ENCODE results near the gene NUDT3.
"Not testable (repeated sequence)": the region's sequence is repeated elsewhere in the genome, so short reads cannot be mapped to it uniquely, and the experiment has no call there.

The NUDT3 gene

DNA sequence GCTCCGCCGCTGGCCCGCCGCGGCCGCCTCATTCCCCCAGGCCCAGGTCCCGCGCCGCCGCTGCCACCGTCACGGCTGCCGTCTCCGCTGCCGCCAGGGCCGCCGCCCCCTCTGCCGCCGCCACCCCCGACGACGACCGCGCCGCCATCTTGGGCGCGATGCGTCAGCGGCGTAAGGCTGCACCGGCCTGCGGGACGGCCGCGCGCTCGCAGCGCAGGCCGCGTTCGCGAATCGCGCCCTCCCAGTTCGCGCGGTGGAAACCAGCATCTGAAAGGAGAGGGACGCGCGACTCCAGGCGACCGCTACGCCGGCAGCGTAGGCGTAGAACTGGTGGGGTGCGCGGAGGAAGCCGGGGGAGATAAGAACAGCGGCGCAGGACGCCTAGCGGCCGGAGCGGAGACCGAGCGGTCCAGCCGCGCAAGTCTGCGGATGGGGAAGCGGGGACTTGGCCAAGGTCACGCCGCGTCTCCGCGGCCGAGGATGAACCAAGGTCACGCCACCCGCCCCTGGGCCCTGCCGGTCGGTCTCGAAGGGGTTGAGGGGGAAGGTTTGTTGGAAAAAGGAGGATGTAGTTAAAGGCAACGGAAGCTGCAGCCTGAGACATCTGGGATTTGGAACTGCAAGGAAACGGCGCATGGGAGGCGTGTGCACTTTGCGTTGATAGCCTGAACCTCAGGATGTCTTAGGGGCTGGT lies at the start of gene NUDT3:
TSS of gene NUDT3 (minus strand) at position 173 of the 694 bp plus-strand sequence. CDS start 307 bp downstream, outside the sequence.
- peak; percentile 95 for DNase-seq

DNA sequence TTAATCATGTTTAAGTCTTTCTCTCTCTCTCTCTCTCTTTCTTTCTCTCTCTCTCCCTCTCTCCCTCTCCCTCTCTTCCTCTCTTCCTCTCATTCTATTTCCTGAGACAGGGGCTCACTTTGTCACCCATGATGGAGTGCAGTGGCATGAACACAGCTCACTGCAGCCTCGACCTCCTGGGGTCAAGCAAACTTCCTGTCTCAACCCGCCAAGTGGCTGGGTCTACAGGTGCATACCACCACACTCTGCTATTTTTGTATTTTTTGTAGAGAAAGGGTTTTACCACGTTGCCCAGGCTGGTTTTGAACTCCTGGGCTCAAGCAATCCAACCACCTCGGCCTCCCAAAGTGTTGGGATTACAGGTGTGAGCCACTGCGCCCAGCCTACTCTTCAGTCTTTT lies 49.1 kb upstream of the NUDT3 start:
- no peak for DNase-seq

DNA sequence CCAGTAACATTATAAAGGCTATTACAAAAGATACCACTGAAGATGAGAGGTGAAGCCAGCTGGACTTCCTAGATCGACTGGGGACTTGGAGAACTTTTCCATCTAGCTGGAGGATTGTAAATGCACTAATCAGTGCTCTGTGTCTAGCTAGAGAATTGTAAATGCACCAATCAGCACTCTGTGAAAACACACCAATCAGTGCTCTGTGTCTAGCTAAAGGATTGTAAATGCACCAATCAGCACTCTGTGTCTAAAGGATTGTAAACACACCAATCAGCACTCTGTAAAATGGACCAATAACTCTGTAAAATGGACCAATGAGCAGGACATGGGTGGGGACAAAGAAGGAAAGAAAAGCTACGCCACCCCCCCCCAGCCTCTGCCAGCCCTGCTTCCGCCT lies 47.0 kb upstream of the NUDT3 start:
- no peak for DNase-seq

DNA sequence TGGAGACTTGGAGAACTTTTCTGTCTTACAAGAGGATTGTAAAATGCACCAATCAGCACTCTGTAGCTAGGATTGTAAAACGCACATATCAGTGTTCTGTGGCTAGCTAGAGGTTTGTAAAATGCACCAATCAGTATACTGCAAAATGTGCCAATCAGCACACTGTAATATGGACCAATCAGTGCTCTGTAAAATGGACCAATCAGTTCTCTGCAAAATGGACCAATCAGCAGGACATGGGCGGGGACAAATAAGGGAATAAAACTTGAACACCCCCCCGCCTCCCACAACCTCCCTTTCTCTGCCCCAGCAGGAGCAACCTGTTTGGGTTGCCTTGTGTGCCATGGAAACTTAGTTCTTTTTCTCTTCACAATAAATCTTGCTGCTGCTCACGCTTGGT lies 46.2 kb upstream of the NUDT3 start:
- DNase-seq: no peak

DNA sequence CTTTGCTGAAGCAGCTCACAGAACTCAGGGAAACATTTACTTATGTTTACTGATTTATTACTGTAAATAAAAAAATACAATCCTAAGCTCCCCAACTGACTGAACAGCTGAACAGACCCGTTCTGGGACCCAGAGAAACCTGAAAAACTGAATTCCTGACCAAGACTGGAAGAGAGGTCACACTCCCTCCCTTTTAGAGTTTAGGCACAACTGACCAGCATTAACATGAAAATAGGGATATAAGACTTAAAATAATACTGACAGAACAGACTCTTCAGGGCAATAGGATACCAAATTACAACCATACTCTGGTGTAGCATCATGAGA lies 45.1 kb upstream of the NUDT3 start:
- no peak for DNase-seq

DNA sequence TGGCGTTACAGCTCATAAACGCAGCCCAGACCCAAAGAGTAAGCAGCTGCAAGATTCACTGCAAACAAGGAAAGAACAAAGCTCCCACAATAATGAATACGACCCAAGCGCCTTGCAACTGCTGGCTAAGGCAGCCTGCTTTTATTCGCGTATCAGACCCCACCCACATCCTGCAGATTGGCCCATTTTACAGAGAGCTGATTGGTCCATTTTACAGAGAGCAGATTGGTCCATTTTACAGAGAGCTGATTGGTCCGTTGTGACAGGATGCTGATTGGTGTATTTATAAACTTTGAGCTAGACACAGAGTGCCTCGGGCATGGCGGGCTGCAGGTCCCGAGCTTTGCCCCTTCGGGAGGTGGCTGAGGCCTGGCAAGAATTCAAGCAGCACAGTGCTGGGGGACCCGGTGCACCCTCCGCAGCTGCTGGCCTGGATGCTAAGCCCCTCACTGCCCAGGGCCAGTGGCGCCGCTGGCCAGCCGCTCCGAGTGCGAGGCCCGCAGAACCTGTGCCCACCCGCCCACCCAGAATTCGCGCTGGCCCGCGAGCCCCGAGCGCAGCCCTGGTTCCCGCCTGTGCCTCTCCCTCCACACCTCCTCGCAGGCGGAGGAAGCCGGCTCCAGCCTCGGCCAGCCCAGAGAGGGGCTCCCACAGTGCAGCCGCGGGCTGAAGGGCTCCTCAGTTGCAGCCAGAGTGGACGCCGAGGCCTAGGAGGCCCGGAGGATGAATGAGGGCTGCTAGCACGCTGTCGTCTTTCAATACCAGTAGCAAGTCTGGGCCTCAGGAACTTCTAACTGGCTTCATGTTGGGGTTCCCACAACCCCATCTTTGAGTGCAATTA lies 44.6 kb upstream of the NUDT3 start:
- DNase-seq: no peak

DNA sequence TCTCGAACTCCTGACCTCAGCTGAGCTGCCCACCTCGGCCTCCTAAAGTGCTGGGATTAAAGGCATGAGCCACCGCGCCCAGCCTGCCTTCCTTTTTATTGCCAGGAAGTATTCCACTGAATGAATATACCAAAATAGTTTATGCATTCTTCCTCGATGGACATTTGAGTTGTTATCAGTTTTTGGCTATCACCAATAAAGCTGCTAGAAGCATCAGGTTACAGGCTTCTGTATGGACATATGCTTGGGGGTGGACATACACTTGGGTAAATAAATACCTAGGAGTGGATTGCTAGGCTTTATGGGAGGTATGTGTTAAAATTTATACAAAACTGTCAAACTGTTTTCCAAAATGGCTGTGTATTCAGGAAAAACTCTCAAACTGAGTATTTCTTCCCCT lies 43.4 kb upstream of the NUDT3 start:
- DNase-seq: no peak

DNA sequence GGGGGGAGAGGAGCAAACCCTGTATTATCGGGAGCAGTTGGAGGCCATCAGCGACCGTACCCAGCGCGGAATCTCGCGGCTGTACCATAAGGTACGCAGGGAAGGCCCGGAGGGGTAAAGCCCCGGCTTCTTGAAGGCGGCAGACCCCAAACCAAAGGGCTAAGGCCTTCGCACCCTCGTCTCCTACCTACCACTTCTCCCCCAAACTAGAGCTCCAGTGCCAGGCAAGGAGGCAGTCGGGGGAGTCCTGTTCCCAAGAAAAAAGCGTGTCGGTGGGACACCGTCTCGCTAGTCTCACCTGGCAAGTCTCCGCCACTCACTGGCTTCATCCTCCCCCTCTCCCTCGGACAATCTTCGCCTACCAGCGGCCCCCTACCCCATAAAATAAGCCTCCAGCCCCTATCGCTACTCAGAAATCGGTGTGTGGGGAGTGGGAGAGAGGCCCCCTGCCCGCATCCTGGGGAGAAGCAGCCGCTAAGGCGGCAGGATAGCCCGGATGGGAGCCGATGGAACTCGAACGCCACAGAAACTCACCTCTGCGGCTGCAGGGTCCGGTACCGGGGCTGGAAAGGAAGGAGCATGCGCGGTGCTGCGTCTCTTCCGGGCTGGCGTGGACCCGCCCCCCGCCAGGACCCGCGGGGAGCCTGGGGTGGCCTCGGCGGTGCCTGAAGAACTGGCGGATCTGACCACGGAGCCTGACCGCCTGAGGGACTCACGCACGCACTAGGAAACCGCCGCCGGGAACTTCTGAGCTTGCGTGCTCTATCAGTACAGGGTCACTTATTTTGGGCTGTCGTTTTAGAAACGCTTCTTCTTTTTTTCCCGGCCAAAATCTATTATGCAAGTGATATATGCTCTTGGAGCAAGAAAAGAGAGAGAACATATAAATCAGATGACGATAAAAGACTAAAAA lies 33.3 kb upstream of the NUDT3 start, which contains the start of gene RPS10:
TSS of gene RPS10 (minus strand) at position 572 of the 913 bp plus-strand sequence. CDS start 848 bp downstream, outside the sequence.
- DNase-seq: peak; percentile 94

DNA sequence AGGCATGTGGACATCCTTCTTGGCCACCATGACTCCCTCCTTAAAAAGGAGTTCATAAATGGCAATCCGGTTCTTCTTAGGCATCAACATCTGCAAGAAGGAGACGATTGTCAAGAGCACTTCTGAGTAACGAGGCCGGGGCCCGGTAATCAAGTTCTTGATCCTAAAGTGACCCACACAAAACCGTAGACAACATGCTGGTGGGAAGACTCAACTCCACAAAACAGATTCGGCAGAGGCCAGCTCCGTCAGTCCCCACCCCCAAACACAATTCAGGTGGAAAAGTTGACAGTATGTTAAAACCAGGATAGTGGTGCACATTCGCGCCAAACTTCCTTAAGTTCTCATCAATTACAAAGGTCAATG lies 32.6 kb upstream of the NUDT3 start:
- DNase-seq: peak; percentile 21

DNA sequence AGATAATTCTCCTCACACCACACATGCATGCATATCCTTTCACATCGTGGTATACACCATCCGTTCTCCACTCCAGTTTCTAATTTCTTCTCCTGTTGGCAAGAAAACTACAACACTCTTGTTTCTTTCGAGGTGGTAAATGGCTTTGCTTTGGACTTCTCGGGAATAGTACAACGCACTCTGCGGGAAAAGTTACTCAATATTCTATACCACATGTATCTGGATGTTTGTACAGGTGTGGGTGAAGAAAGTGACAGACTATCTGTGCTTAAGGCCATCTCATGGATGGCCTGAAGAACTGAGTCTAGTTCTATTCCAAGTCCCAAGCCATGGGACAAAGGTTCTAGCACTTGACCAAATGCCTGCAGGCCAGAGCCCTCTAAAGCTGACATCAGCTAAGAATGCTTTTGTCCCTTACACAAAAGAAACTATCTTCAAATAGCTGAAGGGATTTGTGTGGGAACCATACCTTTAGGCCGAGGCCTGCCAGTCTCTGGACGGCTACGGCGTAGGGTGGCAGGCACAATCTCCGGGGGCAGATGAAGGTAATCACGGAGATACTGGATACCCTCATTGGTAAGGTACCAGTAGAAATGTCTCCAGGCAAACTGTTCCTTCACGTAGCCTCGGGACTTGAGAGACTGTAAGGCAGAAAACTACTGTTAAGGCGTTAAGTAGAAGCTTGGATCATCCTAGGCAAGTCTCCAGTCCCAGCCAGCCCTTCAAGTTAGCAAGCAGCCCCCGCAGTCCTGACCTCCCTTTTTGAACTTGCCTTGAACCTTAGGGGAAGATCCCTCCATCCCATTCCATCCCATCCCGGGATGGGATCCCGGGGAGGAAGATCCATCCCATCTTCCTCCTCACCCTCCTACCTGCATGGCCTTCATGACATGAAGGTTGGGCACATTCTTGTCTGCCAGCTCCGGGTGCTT lies 32.0 kb upstream of the NUDT3 start:
- DNase-seq: no peak

DNA sequence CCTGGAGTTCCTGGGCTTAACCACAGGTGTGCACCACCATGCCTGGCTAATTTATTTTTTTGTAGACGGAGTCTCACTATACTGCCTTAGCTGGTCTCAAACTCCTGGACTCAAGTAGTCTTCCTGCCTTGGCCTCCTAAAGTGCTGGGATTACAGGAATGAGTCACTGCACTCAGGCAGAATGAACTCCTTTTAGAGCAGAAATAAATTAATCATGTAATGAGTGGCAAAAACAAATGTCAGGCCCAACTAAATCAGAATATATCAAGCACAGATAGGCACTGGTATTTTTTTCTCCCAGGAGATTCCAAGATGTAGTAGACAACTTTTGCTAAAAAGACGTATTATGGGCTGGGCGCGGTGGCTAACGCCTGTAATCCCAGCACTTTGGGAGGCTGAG lies 30.8 kb upstream of the NUDT3 start:
- no peak for DNase-seq

DNA sequence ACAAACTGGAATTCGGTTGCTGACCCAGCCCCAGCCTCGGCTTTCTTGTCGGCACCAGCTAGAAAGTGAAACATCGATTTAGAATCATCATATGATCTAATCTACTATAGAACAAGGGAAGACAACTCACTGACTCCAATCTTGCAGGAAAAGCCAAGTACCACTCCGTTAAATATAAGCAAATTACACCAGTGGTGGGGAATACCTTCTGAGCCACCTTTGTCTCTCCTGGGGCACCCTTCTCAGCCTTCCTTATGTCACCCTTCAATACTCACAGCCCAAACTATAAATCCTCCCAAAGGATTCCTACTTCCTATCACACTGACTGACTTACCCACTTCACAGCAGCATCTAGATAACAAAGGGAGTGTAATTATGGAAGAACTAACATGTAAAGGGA lies 25.9 kb upstream of the NUDT3 start:
- DNase-seq: no peak

DNA sequence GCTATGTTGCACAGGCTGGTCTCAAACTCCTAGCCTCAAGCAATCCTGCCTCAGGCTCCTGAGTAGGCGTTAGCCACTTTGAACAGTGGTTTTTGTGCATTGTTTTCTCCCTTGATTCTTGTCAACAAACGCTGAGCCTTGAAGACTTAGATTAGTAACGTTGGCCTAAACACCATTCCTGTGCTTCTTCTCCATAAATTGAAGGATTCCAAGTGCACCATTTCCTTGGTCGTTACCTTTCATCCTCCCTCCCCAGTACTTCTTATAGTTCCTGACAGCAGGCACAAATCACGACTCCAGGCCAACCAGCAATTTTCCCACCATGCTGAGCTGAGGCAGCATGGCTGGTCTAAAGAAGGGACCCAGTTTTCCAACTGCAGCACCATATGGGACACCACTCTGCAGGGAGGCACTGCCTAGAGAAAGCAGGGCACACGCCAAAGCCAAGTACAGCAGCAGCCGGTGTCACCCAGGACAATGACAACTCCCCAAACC lies 24.5 kb upstream of the NUDT3 start:
- DNase-seq: no peak

DNA sequence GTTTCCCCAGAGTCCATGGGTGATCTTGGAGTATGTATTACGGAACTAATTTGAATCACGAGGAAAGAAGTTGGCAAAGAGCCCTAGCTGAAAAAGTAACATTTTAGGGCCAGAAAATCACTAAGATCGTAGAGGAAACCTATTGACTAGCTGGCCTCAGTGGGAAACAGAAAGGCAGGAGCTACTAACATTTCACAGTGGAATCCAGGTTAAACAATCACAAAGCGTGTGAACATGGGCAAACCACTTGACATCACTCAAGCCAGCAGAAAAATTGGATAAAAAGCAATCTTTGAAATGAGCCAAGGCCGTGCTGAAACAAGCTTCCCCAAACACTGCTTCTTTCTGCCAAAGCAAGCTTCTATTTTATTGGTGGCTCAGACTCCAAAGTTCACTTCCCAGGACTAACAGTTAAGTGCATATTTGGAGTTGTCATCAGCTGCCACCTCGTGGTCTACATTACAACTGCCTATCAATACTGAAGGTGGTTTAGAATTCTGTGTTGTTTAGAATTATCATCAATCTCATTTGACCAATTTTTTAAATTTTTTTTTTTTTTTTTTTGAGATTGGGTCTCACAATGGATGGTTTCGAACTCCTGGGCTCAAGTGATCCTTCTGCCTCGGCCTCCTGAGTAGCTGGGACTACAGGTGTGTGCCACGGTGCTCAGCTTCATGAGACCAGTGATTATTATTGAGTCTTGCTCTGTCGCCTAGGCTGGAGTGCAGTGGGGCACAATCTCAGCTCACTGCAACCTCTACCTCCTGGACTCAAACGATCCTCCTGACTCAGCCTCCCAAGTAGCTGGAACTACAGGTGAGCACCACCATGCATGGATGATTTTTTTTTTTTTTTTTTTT lies 22.8 kb upstream of the NUDT3 start:
- DNase-seq: peak; percentile 40

DNA sequence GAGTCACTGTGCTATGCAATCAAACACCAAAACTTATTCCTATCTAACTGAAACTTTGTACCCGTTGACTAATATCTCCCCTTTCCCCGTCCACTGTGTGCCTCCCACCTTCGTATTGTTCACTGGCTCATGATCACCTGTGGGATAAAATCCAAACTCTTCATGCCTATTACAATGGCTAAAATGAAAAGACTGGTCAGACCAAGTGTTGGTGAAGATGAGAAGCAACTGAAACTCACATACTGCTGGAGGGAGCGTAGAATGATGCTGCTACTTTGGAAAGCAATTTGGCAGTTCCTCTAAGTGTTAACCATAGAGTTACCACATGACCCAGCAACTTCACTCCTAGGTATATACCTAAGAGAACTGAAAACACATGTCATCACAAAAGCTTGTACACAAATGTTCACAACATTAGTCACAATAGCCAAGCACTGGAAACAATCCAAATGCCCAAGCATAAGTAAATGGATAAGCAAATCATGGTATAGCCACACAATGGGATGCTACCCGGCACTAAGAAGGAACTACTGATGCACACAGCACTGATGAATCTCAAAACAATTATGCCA lies 20.3 kb upstream of the NUDT3 start:
- DNase-seq: no peak

DNA sequence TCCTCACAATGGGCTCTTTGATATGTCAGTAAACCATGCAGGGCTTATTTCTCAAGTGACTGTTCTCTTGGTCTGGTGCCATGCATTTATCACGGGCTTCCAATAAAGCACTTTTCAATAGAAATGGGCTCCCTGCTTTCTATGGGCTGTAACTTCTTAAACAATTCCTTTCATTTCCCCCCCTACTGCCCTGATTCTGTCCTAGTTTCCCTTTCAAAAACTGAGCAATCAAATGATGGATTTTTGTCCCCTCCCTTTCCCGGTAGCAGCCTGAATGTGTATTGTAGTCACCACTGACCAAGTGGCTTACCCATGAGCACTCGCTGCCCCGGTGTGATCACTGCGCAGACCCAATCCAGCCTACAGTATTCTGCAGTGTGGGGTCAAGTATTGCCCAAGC lies 19.5 kb upstream of the NUDT3 start:
- DNase-seq: no peak

DNA sequence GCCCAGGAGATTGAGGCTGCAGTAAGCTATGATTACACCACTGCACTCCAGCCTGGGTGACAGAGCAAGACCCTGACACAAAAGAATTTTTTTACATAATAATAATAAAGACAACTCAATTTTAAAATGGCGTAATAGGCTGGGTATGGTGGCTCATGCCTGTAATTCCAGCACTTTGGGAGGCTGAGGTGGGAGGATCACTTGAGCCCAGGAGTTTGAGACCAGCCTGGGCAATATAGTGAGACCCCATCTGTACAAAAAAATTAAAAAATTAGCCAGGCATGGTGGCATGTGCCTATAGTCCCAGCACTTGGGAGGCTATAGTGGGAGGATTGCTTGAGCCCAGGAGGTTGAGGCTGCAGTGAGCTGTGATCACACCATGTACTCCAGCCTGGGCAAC lies 15.4 kb upstream of the NUDT3 start:
- DNase-seq: not testable (repeated sequence)

DNA sequence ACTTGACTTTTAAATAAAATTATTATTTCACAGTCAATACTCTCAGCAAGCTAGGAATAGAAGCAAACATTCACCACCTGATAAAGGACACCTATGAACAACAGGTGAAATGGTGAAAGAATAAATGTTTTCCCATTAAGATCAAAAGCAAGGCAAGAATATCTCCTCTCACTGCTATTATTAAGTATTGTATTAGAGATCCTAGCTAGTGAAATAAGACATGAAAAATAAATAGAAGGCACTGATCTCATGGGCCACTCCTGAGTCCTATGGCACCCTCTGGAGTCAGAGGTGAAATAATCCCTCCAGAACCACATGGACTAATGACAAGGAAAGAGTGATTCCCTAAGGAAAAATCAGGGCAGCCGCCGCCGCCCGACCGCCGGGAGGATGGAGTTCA lies 4.0 kb upstream of the NUDT3 start:
- no peak for DNase-seq

DNA sequence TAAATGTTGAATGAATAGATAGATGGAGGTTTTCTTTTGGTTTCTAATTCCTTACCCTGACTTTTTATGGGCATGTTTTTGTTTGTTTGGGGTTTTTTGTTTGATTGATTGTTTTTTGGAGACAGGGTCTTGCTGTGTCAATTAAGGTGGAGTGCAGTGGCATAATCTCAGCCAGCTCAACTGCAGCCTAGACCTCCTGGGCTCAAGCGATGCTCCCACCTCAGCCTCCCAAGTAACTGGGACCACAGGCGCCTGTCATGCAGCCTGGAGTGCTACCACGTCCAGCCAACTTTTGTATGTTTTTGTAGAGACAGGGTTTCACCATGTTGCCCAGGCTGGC lies 1.5 kb upstream of the NUDT3 start:
- DNase-seq: no peak

DNA sequence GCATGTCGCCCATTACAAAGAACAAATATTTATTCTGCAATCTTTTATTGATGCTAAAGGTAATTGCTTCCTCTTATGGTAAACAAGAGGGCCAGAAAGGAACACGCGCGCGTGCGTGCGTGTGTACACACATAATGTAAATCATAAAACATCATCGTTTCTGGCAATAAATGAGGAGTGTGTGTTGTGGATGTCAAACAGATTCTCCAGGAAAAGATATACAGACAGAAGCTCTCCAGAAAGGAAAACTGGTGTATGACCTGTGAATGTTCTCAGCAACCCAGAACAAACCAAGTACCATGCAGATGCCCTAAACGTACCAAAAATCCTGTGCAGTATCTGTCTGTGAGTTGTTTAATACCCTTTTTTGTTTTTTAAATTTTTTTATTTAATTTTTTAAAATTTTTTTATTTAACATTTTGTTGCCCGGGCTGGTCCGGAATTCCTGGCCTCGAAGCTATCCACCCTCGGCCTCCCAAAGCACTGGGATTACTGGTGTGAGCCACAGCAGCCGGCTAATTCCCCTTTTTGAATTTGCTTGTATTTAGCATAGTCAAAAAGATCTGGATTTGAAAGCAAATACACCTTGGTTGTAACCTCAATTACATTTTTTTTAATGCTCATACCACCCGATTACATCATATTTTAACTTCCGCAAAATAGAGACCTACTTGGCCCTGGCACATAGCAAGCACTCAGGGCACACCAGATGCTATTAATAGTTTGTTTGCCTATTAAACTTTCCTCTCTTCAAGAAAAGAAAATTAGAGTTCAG lies 909 bp upstream of the NUDT3 start:
- no peak for DNase-seq

Data from activated CD4-positive, alpha-beta T cell treated with anti-CD3 and anti-CD28 coated beads for 48 hours (primary cell).